Prostate gland (tissue), 2 donors: Measurements from ENCODE around the gene CXorf66.

Source experiments
- POLR2A ChIP-seq: fragments of 450-650 bp; IDR thresholded peaks from one replicate; pipeline ENCODE4 v1.6.1; 2016; ENCODE audit warnings: antibody characterized with exemption, mild to moderate bottlenecking
- POLR2AphosphoS5 ChIP-seq: sonication (generic); formaldehyde crosslinking; IDR thresholded peaks from one replicate; pipeline ENCODE4 v1.6.1; 2017; ENCODE audit warnings: antibody characterized with exemption
- TF ChIP-seq, protein P1 (sequence below), 4 experiments: fragments of 200-600 bp in 2 of 4; fragments of 450-650 bp in 2 of 4; sonication (generic) in 2 of 4; IDR thresholded peaks; 1 replicate in 3 of 4; 2 replicates in 1 of 4; pipeline ENCODE4 v1.5.1; 2016 to 2019; ENCODE audit warnings: antibody characterized with exemption in 4 of 4, mild to moderate bottlenecking in 2 of 4, moderate library complexity in 2 of 4

DNA sequence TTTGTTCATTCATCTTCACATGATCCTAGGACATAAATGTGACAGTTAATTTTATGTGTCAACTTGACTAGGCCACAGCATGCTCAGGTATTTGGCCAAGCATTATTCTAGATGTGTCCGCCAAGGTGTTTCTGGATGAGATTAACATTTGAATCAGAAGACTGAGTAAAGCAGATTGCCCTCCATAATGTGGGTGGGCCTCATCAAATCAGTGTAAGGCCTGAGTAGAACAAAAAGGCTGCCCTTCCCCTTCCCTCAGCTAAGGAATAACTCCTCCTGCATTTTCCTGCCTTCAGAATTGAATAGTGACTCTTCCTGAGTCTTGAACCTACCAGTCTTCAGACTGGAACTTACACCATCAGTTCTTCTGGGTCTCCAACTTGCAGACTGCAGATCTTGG lies 50.9 kb downstream of the CXorf66 start:
- TF ChIP-seq, protein P1, sequence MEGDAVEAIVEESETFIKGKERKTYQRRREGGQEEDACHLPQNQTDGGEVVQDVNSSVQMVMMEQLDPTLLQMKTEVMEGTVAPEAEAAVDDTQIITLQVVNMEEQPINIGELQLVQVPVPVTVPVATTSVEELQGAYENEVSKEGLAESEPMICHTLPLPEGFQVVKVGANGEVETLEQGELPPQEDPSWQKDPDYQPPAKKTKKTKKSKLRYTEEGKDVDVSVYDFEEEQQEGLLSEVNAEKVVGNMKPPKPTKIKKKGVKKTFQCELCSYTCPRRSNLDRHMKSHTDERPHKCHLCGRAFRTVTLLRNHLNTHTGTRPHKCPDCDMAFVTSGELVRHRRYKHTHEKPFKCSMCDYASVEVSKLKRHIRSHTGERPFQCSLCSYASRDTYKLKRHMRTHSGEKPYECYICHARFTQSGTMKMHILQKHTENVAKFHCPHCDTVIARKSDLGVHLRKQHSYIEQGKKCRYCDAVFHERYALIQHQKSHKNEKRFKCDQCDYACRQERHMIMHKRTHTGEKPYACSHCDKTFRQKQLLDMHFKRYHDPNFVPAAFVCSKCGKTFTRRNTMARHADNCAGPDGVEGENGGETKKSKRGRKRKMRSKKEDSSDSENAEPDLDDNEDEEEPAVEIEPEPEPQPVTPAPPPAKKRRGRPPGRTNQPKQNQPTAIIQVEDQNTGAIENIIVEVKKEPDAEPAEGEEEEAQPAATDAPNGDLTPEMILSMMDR (IDR thresholded peaks at IDR 0.05): no peak
- TF ChIP-seq POLR2AphosphoS5 (no peak), POLR2A (no peak)
